Stomach (tissue), 19 donors: Measurements from ENCODE around the gene MCM5. TPM values are rescaled to one million over a fixed set of nuclear protein-coding genes. Genes with fewer than 3 reads are reported as not detected.
A peak's percentile ranks its signal among the peaks of the same experiment; 100 is the strongest.

Experiments used
- DNase-seq, 2 donors: peaks; one replicate each; pipeline versions ENCODE4 v3.0.0 to v3.0.0-alpha.2; 2013 to 2019
- H3K27ac ChIP-seq, 5 donors: fragments of 200-600 bp in 4 of 5; sonication (generic) in 4 of 5; one replicate each; pipeline ENCODE4 v1.5.1; 2013 to 2019; ENCODE audit warnings: mild to moderate bottlenecking in 1 of 5, moderate library complexity in 1 of 5
- H3K27me3 ChIP-seq, 3 donors: fragments of 200-600 bp; sonication (generic); one replicate each; pipeline ENCODE4 v1.5.1; 2017 to 2019; ENCODE audit warnings: mixed run types in 1 of 3
- H3K36me3 ChIP-seq, 4 donors: fragments of 200-600 bp; sonication (generic); 1 replicate in 3 of 4; 2 replicates in 1 of 4; pipeline ENCODE4 v1.5.1; 2016 to 2019
- H3K4me1 ChIP-seq, 4 donors: fragments of 200-600 bp; sonication (generic); one replicate each; pipeline ENCODE4 v1.5.1; 2016 to 2019
- H3K4me3 ChIP-seq, 4 donors: fragments of 200-600 bp; sonication (generic) in 3 of 4; one replicate each; pipeline ENCODE4 v1.5.1; 2016 to 2019; ENCODE audit warnings: mild to moderate bottlenecking in 1 of 4
- H3K9me3 ChIP-seq, 4 donors: fragments of 200-600 bp; sonication (generic); one replicate each; pipeline ENCODE4 v1.5.1; 2016 to 2019
- CTCF ChIP-seq, 7 experiments: fragments of 450-650 bp in 4 of 7; fragments of 200-600 bp in 3 of 7; sonication (generic) in 3 of 7; IDR thresholded peaks; one replicate each; pipeline ENCODE4 v1.5.1; 2016 to 2019; ENCODE audit warnings: antibody characterized with exemption in 7 of 7, control low read depth in 2 of 7, mild to moderate bottlenecking in 1 of 7
- EP300 ChIP-seq: sonication (generic); formaldehyde crosslinking; IDR thresholded peaks from one replicate; pipeline ENCODE4 v1.6.1; 2017; ENCODE audit warnings: antibody characterized with exemption
- POLR2A ChIP-seq, 4 donors: fragments of 450-650 bp; IDR thresholded peaks; one replicate each; pipeline ENCODE4 v1.6.1; 2016; ENCODE audit warnings: antibody characterized with exemption in 4 of 4, control low read depth in 2 of 4, mild to moderate bottlenecking in 1 of 4, moderate library complexity in 1 of 4
- POLR2AphosphoS5 ChIP-seq, 3 donors: sonication (generic); formaldehyde crosslinking; IDR thresholded peaks; one replicate each; pipeline ENCODE4 v1.6.1; 2016; ENCODE audit warnings: antibody characterized with exemption in 3 of 3
- WGBS, 5 donors: extraction: QIAGEN DNeasy Blood & Tissue Kit in 3 of 5; methylation state at CpG; one replicate each; pipeline versions ENCODE4 v1.1.5 to v1.1.7; 2013 to 2018; 5-methylcytosine and 5-hydroxymethylcytosine counted together
- intact Hi-C: fragments of 100-400 bp; cut with DNase I; formaldehyde crosslinking; loops from one replicate; pipeline ENCODE4 v1.15.1; 2023; ENCODE audit warnings: low total_unique reads
- long read RNA-seq, 10 donors: transcript quantifications; one replicate each; lab custom pipeline, GENCODE V29; 2026
- polyA plus RNA-seq, 3 donors: library from polyadenylated mRNA; stranded (reverse); fragments of 200-250 nt; gene quantifications; one replicate each; pipeline ENCODE4 v1.2.3, GENCODE V29; 2013
- total RNA-seq, 5 donors: library from RNA; depleted of rRNA; stranded (reverse); fragments of >200 nt; gene quantifications; one replicate each; pipeline versions ENCODE4 v1.1.0 to v1.2.3, GENCODE V29; 2014 to 2016
- donor health status: healthy with polysubstance abuse.
- donor health status: Bipolar disorder and iron deficiency.
- donor health status: healthy.

Gene MCM5
- total RNA-seq: 10 to 100 TPM; 17.5 to 74.5 (median 25.2) TPM
- 10 to 100 TPM; 13.0 to 19.9 (median 16.8) TPM for polyA plus RNA-seq
- long read RNA-seq, donor 1, partial matches to known transcripts: 6 of 7 reads
- long read RNA-seq, donor 1, other reads (novel, unspliced or antisense): 0 of 7 reads
- long read RNA-seq, donor 2, transcript MCM5-201 (17 exons, 3,534 nt): major isoform, 6 of 6 reads
- long read RNA-seq, donor 2, partial matches to known transcripts: 0 of 6 reads
- long read RNA-seq, donor 2, other reads (novel, unspliced or antisense): 0 of 6 reads
- long read RNA-seq, donor 3, partial matches to known transcripts: 0 of 3 reads
- long read RNA-seq, donor 3, other reads (novel, unspliced or antisense): 0 of 3 reads
- long read RNA-seq, donor 4: 0 reads
- long read RNA-seq, donor 5, transcript MCM5-201 (17 exons, 3,534 nt): major isoform, 11 of 11 reads
- long read RNA-seq, donor 5, partial matches to known transcripts: 0 of 11 reads
- long read RNA-seq, donor 5, other reads (novel, unspliced or antisense): 0 of 11 reads
- long read RNA-seq, donor 6, full-length matches to known transcripts: 12 of 12 reads
- long read RNA-seq, donor 6, partial matches to known transcripts: 0 of 12 reads
- long read RNA-seq, donor 6, other reads (novel, unspliced or antisense): 0 of 12 reads
- long read RNA-seq, donor 7, transcript MCM5-201 (17 exons, 3,534 nt): major isoform, 5 of 11 reads
- long read RNA-seq, donor 7, partial matches to known transcripts: 6 of 11 reads
- long read RNA-seq, donor 7, other reads (novel, unspliced or antisense): 0 of 11 reads
- long read RNA-seq, donor 8, partial matches to known transcripts: 0 of 2 reads
- long read RNA-seq, donor 8, other reads (novel, unspliced or antisense): 0 of 2 reads
- long read RNA-seq, donor 9, partial matches to known transcripts: 8 of 11 reads
- long read RNA-seq, donor 9, other reads (novel, unspliced or antisense): 0 of 11 reads
- long read RNA-seq, donor 10, partial matches to known transcripts: 0 of 3 reads
- long read RNA-seq, donor 10, other reads (novel, unspliced or antisense): 0 of 3 reads

GRCh38 chr22:35399678-35400500 lies at the start of gene MCM5:
MCM5 (plus strand) TSS chr22:35400140; CDS start chr22:35400439, 299 bp downstream.
- H3K27me3 ChIP-seq: no peaks in the 10 kb centered on the region
- H3K4me1 ChIP-seq: peaks cover 5 to 48% (median 23%) of the 10 kb centered on the region in 4 donors
- TF ChIP-seq POLR2AphosphoS5 (IDR thresholded peaks at IDR 0.05) (peak; percentile 65 to 84 (median 74)), EP300 (no peak)
- H3K27ac ChIP-seq: peak within 1 kb of the TSS; percentile 15 to 84 (median 77)
- no peaks in the 10 kb centered on the region for H3K9me3 ChIP-seq
- DNase-seq: peak; percentile 97 to 99
- H3K36me3 ChIP-seq: peaks cover 8 to 22% (median 20%) of the 10 kb centered on the region in 4 donors
- intact Hi-C loops: no loop called here
- H3K4me3 ChIP-seq: peak within 1 kb of the TSS; percentile 57 to 99 (median 96)
- 1 to 2% (median 1%) methylated on average over 46 to 64 of the region's 64 CpGs for WGBS, 5 donors

- 1 to 3% (median 1%) methylated on average over 28 to 47 of the region's 47 CpGs for WGBS, 5 donors
- peaks cover 8 to 29% (median 29%) of the 10 kb centered on the region in 4 donors for H3K36me3 ChIP-seq
- TF ChIP-seq CTCF (IDR thresholded peaks at IDR 0.05) (peak in 5 of 7 experiments; percentile 84 to 95 (median 87)), EP300 (no peak), POLR2A (IDR thresholded peaks at IDR 0.05) (no peak), POLR2AphosphoS5 (IDR thresholded peaks at IDR 0.05) (peak; percentile 31 to 64 (median 32))
- H3K4me3 ChIP-seq: peak overlapping the region; percentile 50 to 57 (median 54)
- DNase-seq: peak; percentile 92 to 97
- H3K27me3 ChIP-seq: no peaks in the 10 kb centered on the region
- no peaks in the 10 kb centered on the region for H3K9me3 ChIP-seq
- peak overlapping the region in 4 of 5 donors; percentile 61 to 87 (median 82) for H3K27ac ChIP-seq
- intact Hi-C loops: loop anchor here (5.0 kb wide), 1 partner anchor 231 kb away; no protein-coding TSS in a partner anchor
- peaks cover 20 to 54% (median 28%) of the 10 kb centered on the region in 4 donors for H3K4me1 ChIP-seq
These were observed 49.1 kb upstream of the MCM5 start for GRCh38 chr22:35350539-35351503.

- DNase-seq: peak; percentile 57 to 60
- Histone ChIP-seq H3K4me1 (peaks cover 20 to 62% (median 28%) of the 10 kb centered on the region in 4 donors), H3K27ac (peak overlapping the region; percentile 1 to 87 (median 79)), H3K4me3 (no peak overlapping the region), H3K36me3 (peaks cover 0 to 13% (median 13%) of the 10 kb centered on the region in 4 donors), H3K9me3 (no peaks in the 10 kb centered on the region), H3K27me3 (no peaks in the 10 kb centered on the region)
- intact Hi-C loops: loop anchor here (5.0 kb wide), 1 partner anchor 230 kb away; no protein-coding TSS in a partner anchor
- 48 to 59% (median 50%) methylated on average over 16 to 19 of the region's 19 CpGs for WGBS, 5 donors
- TF ChIP-seq POLR2AphosphoS5 (IDR thresholded peaks at IDR 0.05) (peak in 2 of 3 donors; percentile 5 to 22), CTCF (IDR thresholded peaks at IDR 0.05) (peak in 1 of 7 experiments; percentile 17), POLR2A (IDR thresholded peaks at IDR 0.05) (no peak), EP300 (no peak)
These were observed 47.5 kb upstream of the MCM5 start for GRCh38 chr22:35352214-35353111.
